RWPE2 (cell line): ENCODE data around the gene SIGLEC6.

Source experiments
- ATAC-seq: fragments of 200-7000 bp; cut with Tn5 transposase; 3 replicates; pipeline ENCODE4 v1.9.1; 2021; ENCODE audit warnings: low read depth
- DNase-seq: peaks from one replicate; pipeline ENCODE4 v3.0.0-alpha.2; 2020; ENCODE audit warnings: low spot score
- H3K27ac ChIP-seq: fragments of 450-650 bp; 2 replicates; pipeline ENCODE4 v1.5.1; 2017; ENCODE audit warnings: mild to moderate bottlenecking; ENCODE audit not compliant: poor library complexity, severe bottlenecking
- H3K27me3 ChIP-seq: fragments of 250-450 bp; sonication (Bioruptor Pico); 2 replicates; pipeline ENCODE4 v1.5.1; 2021; ENCODE audit warnings: mild to moderate bottlenecking, moderate library complexity; ENCODE audit not compliant: insufficient read depth, poor library complexity, severe bottlenecking
- H3K36me3 ChIP-seq: fragments of 250-450 bp; sonication (Bioruptor Pico); 2 replicates; pipeline ENCODE4 v1.5.1; 2020; ENCODE audit warnings: low read depth, mild to moderate bottlenecking, moderate library complexity
- H3K4me1 ChIP-seq: fragments of 250-450 bp; sonication (Bioruptor Pico); 2 replicates; pipeline ENCODE4 v1.5.1; 2021; ENCODE audit warnings: mild to moderate bottlenecking, moderate library complexity; ENCODE audit not compliant: insufficient read depth, poor library complexity, severe bottlenecking
- H3K4me3 ChIP-seq: fragments of 250-450 bp; sonication (Bioruptor Pico); 2 replicates; pipeline ENCODE4 v1.5.1; 2021; ENCODE audit warnings: mild to moderate bottlenecking, moderate library complexity; ENCODE audit not compliant: severe bottlenecking
- H3K9me3 ChIP-seq: fragments of 250-450 bp; sonication (Bioruptor Pico); 2 replicates; pipeline ENCODE4 v1.5.1; 2021; ENCODE audit warnings: mild to moderate bottlenecking, moderate library complexity; ENCODE audit not compliant: severe bottlenecking
- CTCF ChIP-seq: fragments of 450-650 bp; IDR thresholded peaks from one replicate; pipeline ENCODE4 v1.5.1; 2017; ENCODE audit warnings: mild to moderate bottlenecking, moderate library complexity; ENCODE audit not compliant: poor library complexity, severe bottlenecking

SIGLEC6 gene

DNA sequence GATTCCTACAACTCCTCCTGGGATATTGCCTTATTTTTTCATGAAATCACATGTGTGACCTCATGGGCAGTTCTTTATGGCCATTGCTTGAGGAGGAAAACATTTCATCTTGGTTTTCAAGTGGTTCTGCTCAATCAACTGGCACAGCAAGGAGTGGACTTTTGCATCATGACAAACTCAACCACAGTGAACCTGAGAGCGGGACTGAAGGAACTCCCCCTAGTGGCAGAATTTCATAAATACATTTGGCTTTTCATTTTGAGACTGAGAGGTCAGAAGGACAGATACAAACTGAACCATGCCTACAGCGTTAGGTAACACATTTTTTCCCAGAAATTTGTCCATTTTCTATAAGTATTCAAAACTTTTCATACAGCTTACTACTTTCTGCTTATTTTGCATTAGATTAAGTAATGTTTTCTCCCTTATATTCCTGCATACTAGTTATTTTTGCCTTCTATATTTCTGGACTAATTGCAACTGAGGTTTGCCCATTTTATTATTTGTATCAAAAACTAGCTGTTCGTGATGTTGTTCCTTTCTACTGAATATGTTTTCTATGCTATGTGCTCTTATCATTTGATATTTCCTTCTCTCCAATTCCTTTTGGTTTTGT, 16.5 kb downstream of the SIGLEC6 start:
- DNase-seq (no peak), ATAC-seq (0 out of 3 replicates have a peak, but pooled peaks have one; percentile 41)
- H3K27ac ChIP-seq, result no peak overlapping the region

GRCh38 chr19:51513968-51514367, 17.5 kb downstream of the SIGLEC6 start:
- H3K36me3 ChIP-seq, result no peaks in the 10 kb centered on the region
- no peak for ATAC-seq
- no peak for DNase-seq
- H3K4me1 ChIP-seq, result no peaks in the 10 kb centered on the region
- peaks cover 20% of the 10 kb centered on the region for H3K27me3 ChIP-seq
- H3K27ac ChIP-seq, result no peak overlapping the region
- no peak overlapping the region for H3K4me3 ChIP-seq
- TF ChIP-seq CTCF, result no peak
- peaks cover 3% of the 10 kb centered on the region for H3K9me3 ChIP-seq

More for the DNA sequence above, 16.5 kb downstream of the SIGLEC6 start:
- TF ChIP-seq CTCF, result peak; percentile 82
- Histone ChIP-seq H3K4me1 (no peaks in the 10 kb centered on the region), H3K27me3 (peaks cover 20% of the 10 kb centered on the region), H3K9me3 (peaks cover 3% of the 10 kb centered on the region), H3K36me3 (no peaks in the 10 kb centered on the region), H3K4me3 (no peak overlapping the region)

GRCh38 chr19:51511353-51511752, 20.1 kb downstream of the SIGLEC6 start:
- no peak for ATAC-seq
- no peak overlapping the region for H3K27ac ChIP-seq
- no peaks in the 10 kb centered on the region for H3K36me3 ChIP-seq
- H3K4me3 ChIP-seq, result no peak overlapping the region
- no peaks in the 10 kb centered on the region for H3K4me1 ChIP-seq
- no peak for DNase-seq
- H3K9me3 ChIP-seq, result no peaks in the 10 kb centered on the region
- H3K27me3 ChIP-seq, result peaks cover 20% of the 10 kb centered on the region
- TF ChIP-seq CTCF, result no peak

GRCh38 chr19:51509823-51510660, 21.4 kb downstream of the SIGLEC6 start:
- Histone ChIP-seq H3K27ac (no peak overlapping the region), H3K4me1 (no peaks in the 10 kb centered on the region), H3K9me3 (no peaks in the 10 kb centered on the region), H3K27me3 (peaks cover 20% of the 10 kb centered on the region), H3K36me3 (no peaks in the 10 kb centered on the region), H3K4me3 (no peak overlapping the region)
- no peak for TF ChIP-seq CTCF
- DNase-seq, result no peak
- no peak for ATAC-seq
